Measurements from ENCODE around the gene AMBRA1.

- TF ChIP-seq CTCF (IDR thresholded peaks at IDR 0.05; ENCODE audit: insufficient read depth, low read length, poor library complexity, severe bottlenecking): no peak
- no peak for TF ChIP-seq EZH2phosphoT487 (conservative IDR thresholded peaks at IDR 0.05; ENCODE audit: low read length)
Measured at GRCh38 chr11:46469926-46470325, 123.9 kb downstream of the AMBRA1 start.
